ENCODE results near the gene SGIP1.

GRCh38 chr1:66764994-66765578, 231.1 kb downstream of the SGIP1 start:
- TF ChIP-seq CTCF (conservative IDR thresholded peaks at IDR 0.05; ENCODE audit: low read depth, low read length) (peak; percentile 83), MAZ (IDR thresholded peaks at IDR 0.05; ENCODE audit: borderline replicate concordance, low read depth, low read length) (no peak), USF2 (IDR thresholded peaks at IDR 0.05; ENCODE audit: low read depth, low read length) (no peak), SMC3 (IDR thresholded peaks at IDR 0.05; ENCODE audit: low read depth, low read length) (peak; percentile 69; the same call in 1 of the 2 replicates), FOS (IDR thresholded peaks at IDR 0.05; ENCODE audit: low read depth, low read length) (no peak), CEBPB (IDR thresholded peaks at IDR 0.05; ENCODE audit: low read depth, low read length) (no peak), MAFK (IDR thresholded peaks at IDR 0.05; ENCODE audit: low read depth, low read length) (no peak), POLR2A (IDR thresholded peaks at IDR 0.05; ENCODE audit: low read depth, low read length) (no peak), MXI1 (IDR thresholded peaks at IDR 0.05; ENCODE audit: borderline replicate concordance, low read depth, low read length) (no peak)

Measured in IMR-90 (cell line).